ENCODE measurements around the gene HNRNPUL2. TPM values are rescaled to one million over a fixed set of nuclear protein-coding genes. Genes with fewer than 3 reads are reported as not detected.

The HNRNPUL2 gene
- total and polyA plus RNA-seq, 9 donors: 11.0 to 81.2 (median 41.2) TPM

- 1% methylated on average over 39 of the region's 39 CpGs for WGBS, 3 donors
- TF ChIP-seq CTCF (IDR thresholded peaks at IDR 0.05): no peak
- no peak for TF ChIP-seq POLR2A (IDR thresholded peaks at IDR 0.05)
- no peak for TF ChIP-seq EP300 (IDR thresholded peaks at IDR 0.05)
- Histone ChIP-seq H3K27me3 (no peaks in the 10 kb centered on the region), H3K4me3 (peak overlapping the region; percentile 71), H3K9me3 (no peaks in the 10 kb centered on the region), H3K4me1 (ENCODE audit: insufficient read depth) (peaks cover 9% of the 10 kb centered on the region), H3K36me3 (no peaks in the 10 kb centered on the region), H3K27ac (peak overlapping the region; percentile 10 to 79)
- intact Hi-C loops (cut with DNase I): no loop called here
- peak; percentile 61 to 77 (median 65) for DNase-seq
These were observed 61.5 kb downstream of the HNRNPUL2 start for GRCh38 chr11:62665599-62666258.

GRCh38 chr11:62665075-62665598, 62.1 kb downstream of the HNRNPUL2 start, which contains the start of the genes C11orf98 and CSKMT:
Gene C11orf98, minus strand, starts transcription at chr11:62665210. Its CDS starts 41 bp downstream, at chr11:62665169.
Gene CSKMT, plus strand, starts transcription at chr11:62665312. Its CDS starts 568 bp downstream, at chr11:62665880.
- peak; percentile 95 to 97 (median 97) for DNase-seq
- Histone ChIP-seq H3K4me3 (peak within 1 kb of the TSS; percentile 71), H3K36me3 (no peaks in the 10 kb centered on the region), H3K27me3 (no peaks in the 10 kb centered on the region), H3K4me1 (ENCODE audit: insufficient read depth) (peaks cover 7% of the 10 kb centered on the region), H3K9me3 (no peaks in the 10 kb centered on the region), H3K27ac (peak within 1 kb of the TSS; percentile 75 to 79)
- 0 to 1% (median 0%) methylated on average over 44 to 47 of the region's 47 CpGs for WGBS, 3 donors
- intact Hi-C loops (cut with DNase I): no loop called here
- TF ChIP-seq POLR2A (IDR thresholded peaks at IDR 0.05): peak; percentile 98
- no peak for TF ChIP-seq CTCF (IDR thresholded peaks at IDR 0.05)
- peak; percentile 14 for TF ChIP-seq EP300 (IDR thresholded peaks at IDR 0.05)

- peak overlapping the region; percentile 71 for H3K4me3 ChIP-seq
- DNase-seq: no peak
- H3K9me3 ChIP-seq: no peaks in the 10 kb centered on the region
- intact Hi-C loops (cut with DNase I): no loop called here
- no peaks in the 10 kb centered on the region for H3K36me3 ChIP-seq
- TF ChIP-seq CTCF (IDR thresholded peaks at IDR 0.05) (no peak), POLR2A (IDR thresholded peaks at IDR 0.05) (no peak), EP300 (IDR thresholded peaks at IDR 0.05) (no peak)
- H3K4me1 ChIP-seq (ENCODE audit: insufficient read depth): peaks cover 7% of the 10 kb centered on the region
- H3K27me3 ChIP-seq: no peaks in the 10 kb centered on the region
- WGBS, 3 donors: 2 to 3% (median 2%) methylated on average over 32 to 36 of the region's 36 CpGs
- peak overlapping the region; percentile 75 to 79 for H3K27ac ChIP-seq
These were observed 62.7 kb downstream of the HNRNPUL2 start for GRCh38 chr11:62664405-62665074.

Small RNA genes lying within 50 kb of the gene (small RNA-seq; reads per million reads assigned to genes)
- gene SNORA57: not detected

Other genes with a start within 250 kb of the HNRNPUL2 start
- gene AHNAK, start 180.7 kb downstream of the HNRNPUL2 start, total RNA-seq: 100 to 1,000 TPM; 353 to 699 (median 607) TPM
- gene AHNAK, start 180.7 kb downstream of the HNRNPUL2 start, polyA plus RNA-seq: 100 to 1,000 TPM; 114 to 376 TPM
- 1,000 to 10,000 TPM; 2,147 to 3,018 (median 2,446) TPM for gene EEF1G, start 153.6 kb downstream of the HNRNPUL2 start, total RNA-seq
- gene EEF1G, start 153.6 kb downstream of the HNRNPUL2 start, polyA plus RNA-seq: 1,000 to 10,000 TPM; 2,476 to 3,023 TPM
- gene TUT1, start 135.9 kb downstream of the HNRNPUL2 start, total RNA-seq: 10 to 100 TPM in 5 of 7 donors, 1 to 10 TPM in 2; 6.9 to 27.3 (median 21.1) TPM
- 10 to 100 TPM in 1 of 2 donors, 1 to 10 TPM in 1; 5.9 to 18.3 TPM for gene TUT1, start 135.9 kb downstream of the HNRNPUL2 start, polyA plus RNA-seq
- gene MTA2, start 125.6 kb downstream of the HNRNPUL2 start, total RNA-seq: 100 to 1,000 TPM in 3 of 7 donors, 10 to 100 TPM in 4; 41.5 to 130 (median 89.8) TPM
- 10 to 100 TPM; 54.2 to 90.4 TPM for gene MTA2, start 125.6 kb downstream of the HNRNPUL2 start, polyA plus RNA-seq
- gene EML3, start 114.7 kb downstream of the HNRNPUL2 start, total RNA-seq: 100 to 1,000 TPM in 3 of 7 donors, 10 to 100 TPM in 4; 38.1 to 138 (median 96.0) TPM
- 10 to 100 TPM; 29.9 to 59.1 TPM for gene EML3, start 114.7 kb downstream of the HNRNPUL2 start, polyA plus RNA-seq
- gene ROM1, start 114.2 kb downstream of the HNRNPUL2 start, total RNA-seq: 10 to 100 TPM in 4 of 7 donors, 1 to 10 TPM in 3; 9.2 to 22.4 (median 10.8) TPM
- gene ROM1, start 114.2 kb downstream of the HNRNPUL2 start, polyA plus RNA-seq: 10 to 100 TPM; 10.4 to 15.9 TPM
- gene B3GAT3, start 105.5 kb downstream of the HNRNPUL2 start, total RNA-seq: 10 to 100 TPM; 16.6 to 56.6 (median 33.9) TPM
- 10 to 100 TPM in 1 of 2 donors, 1 to 10 TPM in 1; 1.3 to 29.2 TPM for gene B3GAT3, start 105.5 kb downstream of the HNRNPUL2 start, polyA plus RNA-seq
- 100 to 1,000 TPM in 5 of 7 donors, 10 to 100 TPM in 2; 91.4 to 278 (median 228) TPM for gene GANAB, start 80.8 kb downstream of the HNRNPUL2 start, total RNA-seq
- 100 to 1,000 TPM; 157 to 280 TPM for gene GANAB, start 80.8 kb downstream of the HNRNPUL2 start, polyA plus RNA-seq
- 10 to 100 TPM; 16.0 to 26.4 (median 21.8) TPM for gene INTS5, start 74.2 kb downstream of the HNRNPUL2 start, total RNA-seq
- 10 to 100 TPM in 1 of 2 donors, 1 to 10 TPM in 1; 4.6 to 12.3 TPM for gene INTS5, start 74.2 kb downstream of the HNRNPUL2 start, polyA plus RNA-seq
- gene C11orf98, start 62.2 kb downstream of the HNRNPUL2 start, total RNA-seq: 10 to 100 TPM; 24.2 to 62.3 (median 35.1) TPM
- 10 to 100 TPM; 50.8 to 55.5 TPM for gene C11orf98, start 62.2 kb downstream of the HNRNPUL2 start, polyA plus RNA-seq
- gene CSKMT, start 62.1 kb downstream of the HNRNPUL2 start, total RNA-seq: 10 to 100 TPM; 14.2 to 31.5 (median 21.7) TPM
- gene CSKMT, start 62.1 kb downstream of the HNRNPUL2 start, polyA plus RNA-seq: 10 to 100 TPM in 1 of 2 donors, 1 to 10 TPM in 1; 3.6 to 16.9 TPM
- 10 to 100 TPM in 2 of 7 donors, 1 to 10 TPM in 5; 7.1 to 13.7 (median 8.9) TPM for gene UQCC3, start 55.8 kb downstream of the HNRNPUL2 start, total RNA-seq
- 1 to 10 TPM; 1.6 to 9.6 TPM for gene UQCC3, start 55.8 kb downstream of the HNRNPUL2 start, polyA plus RNA-seq
- gene LBHD1, start 55.2 kb downstream of the HNRNPUL2 start, total RNA-seq: 1 to 10 TPM; 2.4 to 6.0 (median 4.6) TPM
- 1 to 10 TPM; 2.6 to 5.3 TPM for gene LBHD1, start 55.2 kb downstream of the HNRNPUL2 start, polyA plus RNA-seq
- 100 to 1,000 TPM; 106 to 239 (median 170) TPM for gene UBXN1, start 48.4 kb downstream of the HNRNPUL2 start, total RNA-seq
- 100 to 1,000 TPM in 1 of 2 donors, 10 to 100 TPM in 1; 97.6 to 284 TPM for gene UBXN1, start 48.4 kb downstream of the HNRNPUL2 start, polyA plus RNA-seq
- 10 to 100 TPM; 19.5 to 38.6 (median 25.5) TPM for gene LRRN4CL, start 37.9 kb downstream of the HNRNPUL2 start, total RNA-seq
- gene LRRN4CL, start 37.9 kb downstream of the HNRNPUL2 start, polyA plus RNA-seq: 10 to 100 TPM; 18.5 to 23.1 TPM
- 100 to 1,000 TPM in 1 of 7 donors, 10 to 100 TPM in 6; 31.4 to 122 (median 57.2) TPM for gene BSCL2, start 20.0 kb downstream of the HNRNPUL2 start, total RNA-seq
- gene BSCL2, start 20.0 kb downstream of the HNRNPUL2 start, polyA plus RNA-seq: 10 to 100 TPM; 49.2 to 57.8 TPM
- gene GNG3, start 19.8 kb downstream of the HNRNPUL2 start, total RNA-seq: under 1 TPM in 5 of 7 donors, not detected in 2; 0.27 to 0.73 (median 0.37) TPM
- under 1 TPM; 0.18 to 0.30 TPM for gene GNG3, start 19.8 kb downstream of the HNRNPUL2 start, polyA plus RNA-seq
- gene TTC9C, start 1.0 kb upstream of the HNRNPUL2 start, total RNA-seq: 10 to 100 TPM; 19.4 to 42.9 (median 30.4) TPM
- 10 to 100 TPM; 30.5 to 53.6 TPM for gene TTC9C, start 1.0 kb upstream of the HNRNPUL2 start, polyA plus RNA-seq
- 10 to 100 TPM in 4 of 7 donors, 1 to 10 TPM in 3; 4.4 to 18.2 (median 11.8) TPM for gene ZBTB3, start 26.7 kb upstream of the HNRNPUL2 start, total RNA-seq
- gene ZBTB3, start 26.7 kb upstream of the HNRNPUL2 start, polyA plus RNA-seq: 1 to 10 TPM; 3.5 to 4.5 TPM
- 10 to 100 TPM; 42.1 to 77.0 (median 53.6) TPM for gene POLR2G, start 34.1 kb upstream of the HNRNPUL2 start, total RNA-seq
- gene POLR2G, start 34.1 kb upstream of the HNRNPUL2 start, polyA plus RNA-seq: 100 to 1,000 TPM; 100 to 108 TPM
- gene TAF6L, start 43.9 kb upstream of the HNRNPUL2 start, total RNA-seq: 10 to 100 TPM; 15.9 to 33.6 (median 26.3) TPM
- 10 to 100 TPM in 1 of 2 donors, 1 to 10 TPM in 1; 5.4 to 26.5 TPM for gene TAF6L, start 43.9 kb upstream of the HNRNPUL2 start, polyA plus RNA-seq
- 100 to 1,000 TPM in 1 of 7 donors, 10 to 100 TPM in 6; 32.7 to 101 (median 36.5) TPM for gene TMEM179B, start 59.9 kb upstream of the HNRNPUL2 start, total RNA-seq
- gene TMEM179B, start 59.9 kb upstream of the HNRNPUL2 start, polyA plus RNA-seq: 10 to 100 TPM; 54.4 to 91.7 TPM
- 10 to 100 TPM; 12.0 to 26.9 (median 13.1) TPM for gene TMEM223, start 64.5 kb upstream of the HNRNPUL2 start, total RNA-seq
- gene TMEM223, start 64.5 kb upstream of the HNRNPUL2 start, polyA plus RNA-seq: 10 to 100 TPM; 13.7 to 15.5 TPM
- gene NXF1, start 78.0 kb upstream of the HNRNPUL2 start, total RNA-seq: 10 to 100 TPM; 48.8 to 96.8 (median 77.7) TPM
- 100 to 1,000 TPM in 1 of 2 donors, 10 to 100 TPM in 1; 99.4 to 125 TPM for gene NXF1, start 78.0 kb upstream of the HNRNPUL2 start, polyA plus RNA-seq
- gene STX5, start 104.6 kb upstream of the HNRNPUL2 start, total RNA-seq: 10 to 100 TPM; 33.2 to 60.7 (median 49.1) TPM
- gene STX5, start 104.6 kb upstream of the HNRNPUL2 start, polyA plus RNA-seq: 10 to 100 TPM; 39.6 to 50.1 TPM
- not detected for gene TEX54, start 105.4 kb upstream of the HNRNPUL2 start, total RNA-seq
- gene TEX54, start 105.4 kb upstream of the HNRNPUL2 start, polyA plus RNA-seq: not detected
- 10 to 100 TPM; 36.5 to 70.6 (median 61.1) TPM for gene WDR74, start 112.1 kb upstream of the HNRNPUL2 start, total RNA-seq
- gene WDR74, start 112.1 kb upstream of the HNRNPUL2 start, polyA plus RNA-seq: 10 to 100 TPM; 25.1 to 39.4 TPM
- 100 to 1,000 TPM in 3 of 7 donors, 10 to 100 TPM in 4; 69.0 to 430 (median 97.7) TPM for gene SLC3A2, start 153.4 kb upstream of the HNRNPUL2 start, total RNA-seq
- 100 to 1,000 TPM in 1 of 2 donors, 10 to 100 TPM in 1; 90.0 to 126 TPM for gene SLC3A2, start 153.4 kb upstream of the HNRNPUL2 start, polyA plus RNA-seq
- not detected for gene CHRM1, start 193.9 kb upstream of the HNRNPUL2 start, total RNA-seq
- not detected for gene CHRM1, start 193.9 kb upstream of the HNRNPUL2 start, polyA plus RNA-seq

All from ovary (tissue), 9 donors.